ENCODE results near the gene CLIP2.
"Not testable (repeated sequence)": the region's sequence is repeated elsewhere in the genome, so short reads cannot be mapped to it uniquely, and the experiment has no call there.

Gene CLIP2

GRCh38 chr7:74430961-74431466 is 141.8 kb downstream of the CLIP2 start:
- DNase-seq (ENCODE audit: low read depth): no peak

GRCh38 chr7:74437291-74437571 is 148.0 kb downstream of the CLIP2 start:
- not testable (repeated sequence) for DNase-seq (ENCODE audit: low read depth)

- no peak for DNase-seq (ENCODE audit: low read depth)
Measured at GRCh38 chr7:74438327-74438726, 149.1 kb downstream of the CLIP2 start.

- no peak for DNase-seq (ENCODE audit: low read depth)
Measured at GRCh38 chr7:74439541-74439940, 150.3 kb downstream of the CLIP2 start.

- DNase-seq (ENCODE audit: low read depth): not testable (repeated sequence)
Measured at GRCh38 chr7:74440143-74440542, 150.9 kb downstream of the CLIP2 start.

- no peak for DNase-seq (ENCODE audit: low read depth)
Measured at GRCh38 chr7:74441801-74442200, 152.6 kb downstream of the CLIP2 start.

GRCh38 chr7:74443543-74444247 is 154.5 kb downstream of the CLIP2 start:
- DNase-seq (ENCODE audit: low read depth): no peak

- DNase-seq (ENCODE audit: low read depth): no peak
Measured at GRCh38 chr7:74449144-74449543, 159.9 kb downstream of the CLIP2 start.

- DNase-seq (ENCODE audit: low read depth): peak; percentile 47
Measured at GRCh38 chr7:74449809-74450397, 160.7 kb downstream of the CLIP2 start.

GRCh38 chr7:74452748-74453321 is 163.6 kb downstream of the CLIP2 start:
- DNase-seq (ENCODE audit: low read depth): no peak

GRCh38 chr7:74453322-74454011 is 164.3 kb downstream of the CLIP2 start, which contains the start of gene GTF2IRD1:
Gene GTF2IRD1 (plus strand): TSS chr7:74453906. CDS start chr7:74508081, 54,175 bp downstream.
- no peak for DNase-seq (ENCODE audit: low read depth)

- DNase-seq (ENCODE audit: low read depth): no peak
Measured at GRCh38 chr7:74454021-74454924, 165.1 kb downstream of the CLIP2 start.

- DNase-seq (ENCODE audit: low read depth): no peak
Measured at GRCh38 chr7:74454925-74455288, 165.7 kb downstream of the CLIP2 start.

GRCh38 chr7:74455291-74455804 is 166.1 kb downstream of the CLIP2 start:
- no peak for DNase-seq (ENCODE audit: low read depth)
